ENCODE results near the gene SCARB2. TPM values are rescaled to one million over a fixed set of nuclear protein-coding genes. Genes with fewer than 3 reads are reported as not detected.

SCARB2 gene
- total RNA-seq, 1 experiment from 2014 or later, result 51.3 TPM

DNA sequence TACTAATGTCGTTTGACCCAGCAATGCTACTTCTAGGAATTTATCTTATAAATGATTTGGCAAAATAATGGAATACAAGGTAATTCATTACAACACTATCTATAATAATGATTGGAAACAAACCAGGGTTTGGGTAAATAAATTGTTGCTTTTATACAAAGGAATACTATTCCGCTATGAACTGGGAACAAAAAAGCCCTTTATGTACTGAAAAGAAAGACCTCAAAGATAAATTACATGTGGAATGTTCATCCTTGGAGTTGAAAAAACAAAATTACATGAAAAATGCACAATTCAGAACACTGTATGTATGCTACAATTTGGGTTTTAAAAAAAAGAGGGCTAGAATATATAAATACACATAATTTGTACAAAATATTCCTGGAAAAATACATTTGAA, 60.3 kb downstream of the SCARB2 start:
- H3K9me3 ChIP-seq (ENCODE audit: control insufficient read depth in 1 of 2, insufficient read depth in 1 of 2, low read depth in 1 of 2, low read length in 2 of 2), result no peaks in the 10 kb centered on the region
- no peaks in the 10 kb centered on the region for H3K36me3 ChIP-seq (ENCODE audit: control insufficient read depth in 1 of 2, insufficient read depth in 2 of 2, low read length in 2 of 2)
- H3K4me1 ChIP-seq (ENCODE audit: control insufficient read depth in 1 of 2, insufficient read depth in 2 of 2, low read length in 2 of 2), result peaks cover 0 to 6% of the 10 kb centered on the region in 2 experiments; a peak in 1 of 4 replicates
- CTCF ChIA-PET, result no interaction called here
- RAD21 ChIA-PET (ENCODE audit: low non-redundant PET in 1 of 2, low total read pairs in 2 of 2, uncharacterized antibody in 2 of 2, unreplicated experiment in 2 of 2), result no interaction called here
- peaks cover 2% of the 10 kb centered on the region; the same call in 1 of the 2 replicates for H3K9me2 ChIP-seq (ENCODE audit: insufficient read depth)
- H3K4me3 ChIP-seq (replicated peaks in 1 of 2; ENCODE audit: low read depth in 1 of 2, low read length in 2 of 2), result no peak overlapping the region
- H3K79me2 ChIP-seq (ENCODE audit: insufficient read depth, low read length), result peaks cover 9% of the 10 kb centered on the region
- no peak for TF ChIP-seq CEBPB (IDR thresholded peaks at IDR 0.05; ENCODE audit: low read depth)
- BruUV-seq (replicated peaks), result no TSS peak
- no peak overlapping the region for H3K4me2 ChIP-seq (ENCODE audit: low read length)
- no peak overlapping the region for H3K27ac ChIP-seq (ENCODE audit: low read depth, low read length)
- intact Hi-C loops (cut with micrococcal nuclease), result no loop called here
- H3K9ac ChIP-seq (ENCODE audit: low read length), result no peak overlapping the region
- DNase-seq (ENCODE audit: low read depth, low spot score) (no peak), ATAC-seq (no peak)
- H3K27me3 ChIP-seq (ENCODE audit: insufficient read depth, low read length), result no peaks in the 10 kb centered on the region
- POLR2A ChIA-PET, result no interaction called here
- no peak overlapping the region for H2AFZ ChIP-seq (ENCODE audit: low read depth, low read length, poor library complexity, severe bottlenecking)
- no peaks in the 10 kb centered on the region for H4K20me1 ChIP-seq (ENCODE audit: insufficient read depth)

- H3K4me3 ChIP-seq (replicated peaks in 1 of 2; ENCODE audit: low read depth in 1 of 2, low read length in 2 of 2), result peak within 1 kb of the TSS; percentile 84 to 89
- DNase-seq (ENCODE audit: low read depth, low spot score), result peak; percentile 94
- peak; percentile 91 for ATAC-seq
- peak within 1 kb of the TSS; percentile 75 for H3K27ac ChIP-seq (ENCODE audit: low read depth, low read length)
- CTCF ChIA-PET, result no interaction called here
- H3K27me3 ChIP-seq (ENCODE audit: insufficient read depth, low read length), result no peaks in the 10 kb centered on the region
- H3K36me3 ChIP-seq (ENCODE audit: control insufficient read depth in 1 of 2, insufficient read depth in 2 of 2, low read length in 2 of 2), result peaks cover 0 to 4% of the 10 kb centered on the region in 2 experiments; a peak in 1 of 4 replicates
- no TSS peak for BruUV-seq (replicated peaks)
- H3K79me2 ChIP-seq (ENCODE audit: insufficient read depth, low read length), result peaks cover 58% of the 10 kb centered on the region
- POLR2A ChIA-PET, result no interaction called here
- H3K4me1 ChIP-seq (ENCODE audit: control insufficient read depth in 1 of 2, insufficient read depth in 2 of 2, low read length in 2 of 2), result peaks cover 8 to 19% of the 10 kb centered on the region in 2 experiments; a peak in 3 of 4 replicates
- intact Hi-C loops (cut with micrococcal nuclease), result loop anchor here (5.0 kb wide), 1 partner anchor 156 kb away; the partner anchor contains the start of gene SDAD1
- no peaks in the 10 kb centered on the region for H3K9me2 ChIP-seq (ENCODE audit: insufficient read depth)
- peak within 1 kb of the TSS; percentile 89 for H3K4me2 ChIP-seq (ENCODE audit: low read length)
- peak within 1 kb of the TSS; percentile 36 for H2AFZ ChIP-seq (ENCODE audit: low read depth, low read length, poor library complexity, severe bottlenecking)
- peaks cover 10% of the 10 kb centered on the region for H4K20me1 ChIP-seq (ENCODE audit: insufficient read depth)
- RAD21 ChIA-PET (ENCODE audit: low non-redundant PET in 1 of 2, low total read pairs in 2 of 2, uncharacterized antibody in 2 of 2, unreplicated experiment in 2 of 2), result no interaction called here
- H3K9ac ChIP-seq (ENCODE audit: low read length), result peak within 1 kb of the TSS; percentile 97
- H3K9me3 ChIP-seq (ENCODE audit: control insufficient read depth in 1 of 2, insufficient read depth in 1 of 2, low read depth in 1 of 2, low read length in 2 of 2), result no peaks in the 10 kb centered on the region
- TF ChIP-seq POLR2AphosphoS5 (IDR thresholded peaks at IDR 0.05; ENCODE audit: low read depth, low read length) (peak; percentile 82), YY1 (IDR thresholded peaks at IDR 0.05; ENCODE audit: extremely low read depth, insufficient replicate concordance, low read depth, low read length) (peak; percentile 74), ELF1 (IDR thresholded peaks at IDR 0.05; ENCODE audit: borderline replicate concordance, low read depth) (peak; percentile 58), CBX3 (IDR thresholded peaks at IDR 0.05; ENCODE audit: low read depth) (peak; percentile 98), CTCF (IDR thresholded peaks at IDR 0.05 in 2 of 3, conservative IDR thresholded peaks at IDR 0.05 in 1 of 3; ENCODE audit: borderline replicate concordance in 1 of 3, insufficient read depth in 1 of 3, low read depth in 2 of 3, low read length in 2 of 3) (no peak), SIN3A (IDR thresholded peaks at IDR 0.05; ENCODE audit: low read depth) (peak; percentile 75), FOSL1 (IDR thresholded peaks at IDR 0.05; ENCODE audit: low read depth) (peak; percentile 34; the same call in 1 of the 2 replicates), ZNF274 (IDR thresholded peaks at IDR 0.05; ENCODE audit: low read depth, low read length) (no peak), SRF (IDR thresholded peaks at IDR 0.05; ENCODE audit: low read depth) (peak; percentile 89), EZH2 (IDR thresholded peaks at IDR 0.05) (no peak), CEBPB (IDR thresholded peaks at IDR 0.05; ENCODE audit: low read depth) (no peak), EGR1 (IDR thresholded peaks at IDR 0.05; ENCODE audit: low read depth) (peak; percentile 94), TCF7L2 (IDR thresholded peaks at IDR 0.05; ENCODE audit: borderline replicate concordance, extremely low read depth, insufficient read depth, insufficient read length) (peak; percentile 74)
- TF ChIP-seq, protein P1, sequence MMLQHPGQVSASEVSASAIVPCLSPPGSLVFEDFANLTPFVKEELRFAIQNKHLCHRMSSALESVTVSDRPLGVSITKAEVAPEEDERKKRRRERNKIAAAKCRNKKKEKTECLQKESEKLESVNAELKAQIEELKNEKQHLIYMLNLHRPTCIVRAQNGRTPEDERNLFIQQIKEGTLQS (IDR thresholded peaks at IDR 0.05), result no peak
- TF ChIP-seq, protein P2, sequence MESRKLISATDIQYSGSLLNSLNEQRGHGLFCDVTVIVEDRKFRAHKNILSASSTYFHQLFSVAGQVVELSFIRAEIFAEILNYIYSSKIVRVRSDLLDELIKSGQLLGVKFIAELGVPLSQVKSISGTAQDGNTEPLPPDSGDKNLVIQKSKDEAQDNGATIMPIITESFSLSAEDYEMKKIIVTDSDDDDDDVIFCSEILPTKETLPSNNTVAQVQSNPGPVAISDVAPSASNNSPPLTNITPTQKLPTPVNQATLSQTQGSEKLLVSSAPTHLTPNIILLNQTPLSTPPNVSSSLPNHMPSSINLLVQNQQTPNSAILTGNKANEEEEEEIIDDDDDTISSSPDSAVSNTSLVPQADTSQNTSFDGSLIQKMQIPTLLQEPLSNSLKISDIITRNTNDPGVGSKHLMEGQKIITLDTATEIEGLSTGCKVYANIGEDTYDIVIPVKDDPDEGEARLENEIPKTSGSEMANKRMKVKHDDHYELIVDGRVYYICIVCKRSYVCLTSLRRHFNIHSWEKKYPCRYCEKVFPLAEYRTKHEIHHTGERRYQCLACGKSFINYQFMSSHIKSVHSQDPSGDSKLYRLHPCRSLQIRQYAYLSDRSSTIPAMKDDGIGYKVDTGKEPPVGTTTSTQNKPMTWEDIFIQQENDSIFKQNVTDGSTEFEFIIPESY (IDR thresholded peaks at IDR 0.05; ENCODE audit: extremely low read depth, insufficient replicate concordance, low read length), result peak; percentile 65
These were observed 65.3 kb downstream of the SCARB2 start, which contains the start of gene NUP54 for GRCh38 chr4:76148142-76148865. TSS of gene NUP54 (minus strand) at chr4:76148397. CDS start at chr4:76148374, 23 bp downstream.

Data from HCT116 (cell line).